Vagina (tissue), 2 donors: ENCODE results near the gene UBE2E2.

Experiments
- CTCF ChIP-seq, 3 experiments: fragments of 450-650 bp in 2 of 3; fragments of 200-600 bp in 1 of 3; sonication (generic) in 1 of 3; IDR thresholded peaks; one replicate each; pipeline ENCODE4 v1.5.1; 2017 to 2019; ENCODE audit warnings: antibody characterized with exemption in 3 of 3, mild to moderate bottlenecking in 2 of 3, moderate library complexity in 2 of 3
- POLR2A ChIP-seq, 2 donors: fragments of 450-650 bp; IDR thresholded peaks; one replicate each; pipeline ENCODE4 v1.6.1; 2017; ENCODE audit warnings: antibody characterized with exemption in 2 of 2, mild to moderate bottlenecking in 2 of 2, moderate library complexity in 2 of 2

DNA sequence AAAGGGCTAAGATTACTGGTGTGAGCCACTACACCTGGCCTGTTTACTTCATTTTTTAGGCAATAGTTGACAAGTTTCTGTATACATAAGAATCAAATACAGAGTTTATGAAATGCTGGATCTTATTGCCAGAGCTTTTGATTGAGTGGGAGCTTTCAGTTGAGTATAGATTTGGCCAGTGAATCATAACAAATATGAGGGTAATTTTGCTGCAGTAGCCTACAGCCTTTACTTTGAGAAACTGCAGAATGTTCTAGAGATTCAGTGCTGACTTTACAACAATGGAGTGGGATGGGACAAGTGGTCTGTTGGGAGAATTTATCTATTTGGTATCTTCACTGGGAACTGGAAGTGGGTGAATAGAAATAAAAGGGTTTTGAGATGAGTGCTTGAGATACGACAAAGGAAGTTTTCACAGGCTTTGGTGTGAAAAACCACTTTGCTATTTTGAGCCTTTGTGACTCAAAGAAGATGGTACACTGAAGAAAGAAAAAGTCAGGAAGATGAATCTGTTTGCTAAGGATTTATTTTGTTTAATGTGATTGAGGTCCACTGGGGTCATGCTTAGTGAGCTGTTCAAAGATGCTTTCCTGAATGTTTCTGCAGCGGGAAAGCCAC lies 227.8 kb downstream of the UBE2E2 start:
- TF ChIP-seq POLR2A (IDR thresholded peaks at IDR 0.05): no peak
- no peak for TF ChIP-seq CTCF (IDR thresholded peaks at IDR 0.05)
